IMR-90 (cell line): ENCODE measurements around the gene CASZ1.

Experiments
- ELK1 ChIP-seq: fragments of 150-350 bp; IDR thresholded peaks from 2 replicates; pipeline ENCODE4 v1.6.1; 2016; ENCODE audit warnings: low read depth, mild to moderate bottlenecking, low read length, moderate library complexity, borderline replicate concordance
- POLR2A ChIP-seq: IDR thresholded peaks from 2 replicates; pipeline ENCODE4 v1.6.1; 2012; ENCODE audit warnings: mild to moderate bottlenecking, low read depth, low read length
- RAD21 ChIP-seq: IDR thresholded peaks from 2 replicates; pipeline ENCODE4 v1.6.1; 2012; ENCODE audit warnings: low read length, improper control_type of control experiment
- RFX5 ChIP-seq: IDR thresholded peaks from 2 replicates; pipeline ENCODE4 v1.8.0; 2012; ENCODE audit warnings: low read depth, mild to moderate bottlenecking, low read length, moderate library complexity
- TF ChIP-seq, protein P1 (sequence below): conservative IDR thresholded peaks from 2 replicates; pipeline ENCODE4 v1.5.1; 2012; ENCODE audit warnings: mild to moderate bottlenecking, low read depth, low read length, improper control_type of control experiment

GRCh38 chr1:10710489-10710888 lies 86.0 kb downstream of the CASZ1 start:
- TF ChIP-seq, protein P1, sequence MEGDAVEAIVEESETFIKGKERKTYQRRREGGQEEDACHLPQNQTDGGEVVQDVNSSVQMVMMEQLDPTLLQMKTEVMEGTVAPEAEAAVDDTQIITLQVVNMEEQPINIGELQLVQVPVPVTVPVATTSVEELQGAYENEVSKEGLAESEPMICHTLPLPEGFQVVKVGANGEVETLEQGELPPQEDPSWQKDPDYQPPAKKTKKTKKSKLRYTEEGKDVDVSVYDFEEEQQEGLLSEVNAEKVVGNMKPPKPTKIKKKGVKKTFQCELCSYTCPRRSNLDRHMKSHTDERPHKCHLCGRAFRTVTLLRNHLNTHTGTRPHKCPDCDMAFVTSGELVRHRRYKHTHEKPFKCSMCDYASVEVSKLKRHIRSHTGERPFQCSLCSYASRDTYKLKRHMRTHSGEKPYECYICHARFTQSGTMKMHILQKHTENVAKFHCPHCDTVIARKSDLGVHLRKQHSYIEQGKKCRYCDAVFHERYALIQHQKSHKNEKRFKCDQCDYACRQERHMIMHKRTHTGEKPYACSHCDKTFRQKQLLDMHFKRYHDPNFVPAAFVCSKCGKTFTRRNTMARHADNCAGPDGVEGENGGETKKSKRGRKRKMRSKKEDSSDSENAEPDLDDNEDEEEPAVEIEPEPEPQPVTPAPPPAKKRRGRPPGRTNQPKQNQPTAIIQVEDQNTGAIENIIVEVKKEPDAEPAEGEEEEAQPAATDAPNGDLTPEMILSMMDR = no peak
- TF ChIP-seq POLR2A = no peak
- no peak for TF ChIP-seq RFX5
- TF ChIP-seq RAD21 = no peak
- no peak for TF ChIP-seq ELK1
